ENCODE results near the gene SCN10A.

The SCN10A gene

GRCh38 chr3:38720465-38720864 lies 95.6 kb downstream of the SCN10A start:
- Histone ChIP-seq H3K4ac (ENCODE audit: low read depth, low read length) (no peak overlapping the region), H3K27me3 (ENCODE audit: insufficient read depth, low read length, poor library complexity) (no peaks in the 10 kb centered on the region), H4K5ac (ENCODE audit: low read length) (no peak overlapping the region), H3K18ac (ENCODE audit: low read length) (no peak overlapping the region), H3K4me1 (ENCODE audit: control insufficient read depth, low read depth, low read length) (no peaks in the 10 kb centered on the region), H3K79me1 (ENCODE audit: low read length) (no peaks in the 10 kb centered on the region), H3K79me2 (ENCODE audit: control insufficient read depth, insufficient read depth, low read length) (no peaks in the 10 kb centered on the region), H3K4me3 (ENCODE audit: low read length) (no peak overlapping the region), H3K23ac (ENCODE audit: low read length) (no peak overlapping the region), H2BK120ac (ENCODE audit: low read depth, low read length) (no peak overlapping the region), H2BK5ac (ENCODE audit: low read length) (no peak overlapping the region), H2AK5ac (ENCODE audit: low read length) (no peak overlapping the region), H3K9ac (ENCODE audit: low read length) (no peak overlapping the region), H3K36me3 (ENCODE audit: control insufficient read depth, insufficient read depth, low read length) (no peaks in the 10 kb centered on the region), H3K27ac (ENCODE audit: low read depth, low read length) (no peak overlapping the region), H2BK15ac (replicated peaks; ENCODE audit: low read depth) (no peak overlapping the region), H3K56ac (ENCODE audit: low read length) (no peak overlapping the region), H4K8ac (ENCODE audit: low read depth, low read length) (no peak overlapping the region), H3K4me2 (ENCODE audit: low read length) (no peak overlapping the region)
- no CpG with 5 or more reads among the region's 4 CpGs for WGBS (ENCODE audit: extremely low coverage, insufficient coverage, low lambda C conversion rate)
- DNase-seq = peak; percentile 5

DNA sequence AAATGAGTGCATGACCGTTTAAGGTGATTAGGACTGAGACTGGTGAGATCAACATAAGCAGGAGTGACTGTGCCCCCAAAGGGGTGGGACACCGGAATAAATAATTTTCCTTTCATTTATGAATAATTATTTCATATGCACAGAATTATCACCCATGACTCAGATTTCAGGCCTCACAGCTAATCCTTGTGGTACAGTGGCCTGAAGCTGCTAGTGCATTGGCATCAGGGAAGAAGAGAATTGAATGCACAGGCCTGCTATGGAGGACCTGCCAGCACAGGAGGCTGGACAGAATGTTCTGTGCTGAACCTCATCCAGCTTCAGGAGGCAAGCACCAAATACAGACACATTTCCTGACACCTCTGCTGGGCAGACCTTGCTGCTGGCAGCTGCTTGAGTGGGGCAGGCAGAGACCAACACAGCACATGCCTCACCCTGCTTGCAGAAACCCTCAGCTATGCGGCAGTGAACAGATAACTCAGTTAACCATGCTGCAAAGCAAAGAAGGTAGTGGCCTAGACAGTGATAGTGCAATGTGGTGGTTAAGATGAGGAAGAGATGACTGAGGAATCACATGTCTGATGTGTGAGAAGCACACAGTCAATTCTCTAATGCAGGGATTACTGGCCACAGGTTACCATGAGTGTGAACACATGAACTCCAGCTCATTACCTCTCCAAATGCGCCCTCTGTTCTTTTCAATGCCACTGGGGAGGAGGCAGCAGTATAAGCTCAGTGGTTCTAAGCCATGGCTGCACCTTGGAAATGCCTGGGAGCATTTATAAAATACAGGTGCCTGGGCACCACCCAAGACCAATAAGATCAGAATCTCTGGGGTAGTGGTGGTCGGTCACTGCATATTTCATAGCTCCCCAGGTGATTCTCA lies 98.4 kb downstream of the SCN10A start:
- H3K4me1 ChIP-seq (ENCODE audit: control insufficient read depth, low read depth, low read length) = no peaks in the 10 kb centered on the region
- H3K56ac ChIP-seq (ENCODE audit: low read length) = no peak overlapping the region
- no CpG with 5 or more reads among the region's 5 CpGs for WGBS (ENCODE audit: extremely low coverage, insufficient coverage, low lambda C conversion rate)
- no peak overlapping the region for H4K5ac ChIP-seq (ENCODE audit: low read length)
- H3K79me1 ChIP-seq (ENCODE audit: low read length) = no peaks in the 10 kb centered on the region
- no peak overlapping the region for H3K4ac ChIP-seq (ENCODE audit: low read depth, low read length)
- no peak overlapping the region for H3K4me2 ChIP-seq (ENCODE audit: low read length)
- H3K79me2 ChIP-seq (ENCODE audit: control insufficient read depth, insufficient read depth, low read length) = no peaks in the 10 kb centered on the region
- no peak overlapping the region for H4K8ac ChIP-seq (ENCODE audit: low read depth, low read length)
- H3K18ac ChIP-seq (ENCODE audit: low read length) = no peak overlapping the region
- no peak overlapping the region for H3K23ac ChIP-seq (ENCODE audit: low read length)
- H3K4me3 ChIP-seq (ENCODE audit: low read length) = no peak overlapping the region
- no peak overlapping the region for H2BK5ac ChIP-seq (ENCODE audit: low read length)
- no peaks in the 10 kb centered on the region for H3K27me3 ChIP-seq (ENCODE audit: insufficient read depth, low read length, poor library complexity)
- no peak overlapping the region for H2AK5ac ChIP-seq (ENCODE audit: low read length)
- no peaks in the 10 kb centered on the region for H3K36me3 ChIP-seq (ENCODE audit: control insufficient read depth, insufficient read depth, low read length)
- DNase-seq = no peak
- no peak overlapping the region for H2BK120ac ChIP-seq (ENCODE audit: low read depth, low read length)
- H3K9ac ChIP-seq (ENCODE audit: low read length) = no peak overlapping the region
- no peak overlapping the region for H2BK15ac ChIP-seq (replicated peaks; ENCODE audit: low read depth)
- no peak overlapping the region for H3K27ac ChIP-seq (ENCODE audit: low read depth, low read length)

DNA sequence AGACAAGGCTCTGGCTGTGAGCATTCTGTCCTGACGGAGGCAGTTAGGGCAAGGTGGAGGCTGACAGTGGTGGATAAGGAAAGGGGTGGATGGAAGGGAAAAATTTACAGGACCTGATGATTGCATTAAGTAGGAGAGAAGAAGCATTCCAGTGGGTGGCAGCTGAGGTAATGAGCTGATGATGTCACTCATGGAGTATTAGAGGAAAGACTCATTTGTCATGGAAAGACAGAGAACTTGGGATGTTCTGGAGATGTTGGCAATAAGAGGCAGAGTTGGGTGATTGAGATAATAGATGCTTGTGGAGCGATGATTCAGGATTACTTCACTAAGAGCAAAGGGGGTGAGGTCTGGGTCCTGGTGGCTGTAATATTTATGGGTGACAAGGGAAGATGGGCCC lies 102.9 kb downstream of the SCN10A start:
- Histone ChIP-seq H2BK15ac (replicated peaks; ENCODE audit: low read depth) (no peak overlapping the region), H3K4ac (ENCODE audit: low read depth, low read length) (no peak overlapping the region), H3K4me2 (ENCODE audit: low read length) (no peak overlapping the region), H3K9ac (ENCODE audit: low read length) (no peak overlapping the region), H4K8ac (ENCODE audit: low read depth, low read length) (no peak overlapping the region), H3K18ac (ENCODE audit: low read length) (no peak overlapping the region), H3K23ac (ENCODE audit: low read length) (no peak overlapping the region), H3K36me3 (ENCODE audit: control insufficient read depth, insufficient read depth, low read length) (no peaks in the 10 kb centered on the region), H4K5ac (ENCODE audit: low read length) (no peak overlapping the region), H3K4me1 (ENCODE audit: control insufficient read depth, low read depth, low read length) (no peaks in the 10 kb centered on the region), H3K27ac (ENCODE audit: low read depth, low read length) (no peak overlapping the region), H2AK5ac (ENCODE audit: low read length) (no peak overlapping the region), H3K4me3 (ENCODE audit: low read length) (no peak overlapping the region), H2BK5ac (ENCODE audit: low read length) (no peak overlapping the region), H3K27me3 (ENCODE audit: insufficient read depth, low read length, poor library complexity) (no peaks in the 10 kb centered on the region), H2BK120ac (ENCODE audit: low read depth, low read length) (no peak overlapping the region), H3K79me2 (ENCODE audit: control insufficient read depth, insufficient read depth, low read length) (no peaks in the 10 kb centered on the region), H3K56ac (ENCODE audit: low read length) (no peak overlapping the region), H3K79me1 (ENCODE audit: low read length) (no peaks in the 10 kb centered on the region)
- WGBS (ENCODE audit: extremely low coverage, insufficient coverage, low lambda C conversion rate) = no CpG with 5 or more reads among the region's 2 CpGs
- DNase-seq = peak; percentile 8

- Histone ChIP-seq H3K79me2 (ENCODE audit: control insufficient read depth, insufficient read depth, low read length) (no peaks in the 10 kb centered on the region), H3K27me3 (ENCODE audit: insufficient read depth, low read length, poor library complexity) (no peaks in the 10 kb centered on the region), H4K5ac (ENCODE audit: low read length) (no peak overlapping the region), H3K4me1 (ENCODE audit: control insufficient read depth, low read depth, low read length) (no peaks in the 10 kb centered on the region), H3K23ac (ENCODE audit: low read length) (no peak overlapping the region), H3K18ac (ENCODE audit: low read length) (no peak overlapping the region), H3K56ac (ENCODE audit: low read length) (no peak overlapping the region), H3K4me2 (ENCODE audit: low read length) (no peak overlapping the region), H3K36me3 (ENCODE audit: control insufficient read depth, insufficient read depth, low read length) (no peaks in the 10 kb centered on the region), H2BK120ac (ENCODE audit: low read depth, low read length) (no peak overlapping the region), H3K79me1 (ENCODE audit: low read length) (no peaks in the 10 kb centered on the region), H4K8ac (ENCODE audit: low read depth, low read length) (no peak overlapping the region), H3K4ac (ENCODE audit: low read depth, low read length) (no peak overlapping the region), H2AK5ac (ENCODE audit: low read length) (no peak overlapping the region), H3K4me3 (ENCODE audit: low read length) (no peak overlapping the region), H2BK15ac (replicated peaks; ENCODE audit: low read depth) (no peak overlapping the region), H3K27ac (ENCODE audit: low read depth, low read length) (no peak overlapping the region), H3K9ac (ENCODE audit: low read length) (no peak overlapping the region), H2BK5ac (ENCODE audit: low read length) (no peak overlapping the region)
- no peak for DNase-seq
Observed at GRCh38 chr3:38711321-38711720, 104.7 kb downstream of the SCN10A start.

DNA sequence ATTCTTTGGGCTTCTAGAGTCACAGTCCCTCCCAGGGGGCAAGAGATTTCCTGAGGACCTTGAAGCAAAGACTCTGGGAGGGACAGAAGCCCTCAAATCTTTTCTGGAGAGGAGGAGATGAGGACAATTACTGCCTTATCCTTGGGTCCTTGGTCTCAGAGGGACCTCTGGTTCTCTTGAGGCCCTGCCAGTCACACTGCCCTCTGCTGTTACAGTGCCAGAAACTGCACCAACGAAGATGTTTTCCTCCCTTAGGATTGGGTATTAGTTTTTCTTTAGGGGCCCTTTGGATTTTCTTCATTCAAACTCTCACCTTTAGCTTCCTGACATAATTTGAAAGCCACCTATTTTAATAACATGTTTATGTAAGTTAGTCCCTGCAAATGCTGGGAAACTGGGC lies 108.3 kb downstream of the SCN10A start:
- DNase-seq = peak; percentile 48
- Histone ChIP-seq H3K4me2 (ENCODE audit: low read length) (no peak overlapping the region), H2BK5ac (ENCODE audit: low read length) (no peak overlapping the region), H3K27me3 (ENCODE audit: insufficient read depth, low read length, poor library complexity) (no peaks in the 10 kb centered on the region), H3K36me3 (ENCODE audit: control insufficient read depth, insufficient read depth, low read length) (no peaks in the 10 kb centered on the region), H2BK15ac (replicated peaks; ENCODE audit: low read depth) (no peak overlapping the region), H3K18ac (ENCODE audit: low read length) (no peak overlapping the region), H4K5ac (ENCODE audit: low read length) (no peak overlapping the region), H2BK120ac (ENCODE audit: low read depth, low read length) (no peak overlapping the region), H3K4me3 (ENCODE audit: low read length) (no peak overlapping the region), H3K79me2 (ENCODE audit: control insufficient read depth, insufficient read depth, low read length) (no peaks in the 10 kb centered on the region), H3K4ac (ENCODE audit: low read depth, low read length) (no peak overlapping the region), H3K4me1 (ENCODE audit: control insufficient read depth, low read depth, low read length) (no peaks in the 10 kb centered on the region), H3K56ac (ENCODE audit: low read length) (no peak overlapping the region), H2AK5ac (ENCODE audit: low read length) (no peak overlapping the region), H3K27ac (ENCODE audit: low read depth, low read length) (no peak overlapping the region), H4K8ac (ENCODE audit: low read depth, low read length) (no peak overlapping the region), H3K23ac (ENCODE audit: low read length) (no peak overlapping the region), H3K79me1 (ENCODE audit: low read length) (no peaks in the 10 kb centered on the region), H3K9ac (ENCODE audit: low read length) (no peak overlapping the region)
- WGBS (ENCODE audit: extremely low coverage, insufficient coverage, low lambda C conversion rate) = no CpG with 5 or more reads among the region's 1 CpG

GRCh38 chr3:38706961-38707360 lies 109.1 kb downstream of the SCN10A start:
- Histone ChIP-seq H3K4me1 (ENCODE audit: control insufficient read depth, low read depth, low read length) (no peaks in the 10 kb centered on the region), H2BK5ac (ENCODE audit: low read length) (no peak overlapping the region), H3K9ac (ENCODE audit: low read length) (no peak overlapping the region), H3K56ac (ENCODE audit: low read length) (no peak overlapping the region), H3K4ac (ENCODE audit: low read depth, low read length) (no peak overlapping the region), H3K18ac (ENCODE audit: low read length) (no peak overlapping the region), H2AK5ac (ENCODE audit: low read length) (no peak overlapping the region), H3K4me3 (ENCODE audit: low read length) (no peak overlapping the region), H3K36me3 (ENCODE audit: control insufficient read depth, insufficient read depth, low read length) (no peaks in the 10 kb centered on the region), H3K79me2 (ENCODE audit: control insufficient read depth, insufficient read depth, low read length) (no peaks in the 10 kb centered on the region), H2BK120ac (ENCODE audit: low read depth, low read length) (no peak overlapping the region), H4K8ac (ENCODE audit: low read depth, low read length) (no peak overlapping the region), H3K23ac (ENCODE audit: low read length) (no peak overlapping the region), H2BK15ac (replicated peaks; ENCODE audit: low read depth) (no peak overlapping the region), H4K5ac (ENCODE audit: low read length) (no peak overlapping the region), H3K79me1 (ENCODE audit: low read length) (no peaks in the 10 kb centered on the region), H3K27ac (ENCODE audit: low read depth, low read length) (no peak overlapping the region), H3K27me3 (ENCODE audit: insufficient read depth, low read length, poor library complexity) (no peaks in the 10 kb centered on the region), H3K4me2 (ENCODE audit: low read length) (no peak overlapping the region)
- whole genome bisulfite sequencing (ENCODE audit: extremely low coverage, insufficient coverage, low lambda C conversion rate) = no CpG with 5 or more reads among the region's 2 CpGs
- DNase-seq = no peak
